HG02840 (cell line): Measurements from ENCODE around the gene CACNA1C.
"Not testable (repeated sequence)": the region's sequence is repeated elsewhere in the genome, so short reads cannot be mapped to it uniquely, and the experiment has no call there.

Source experiments
- ATAC-seq: cut with Tn5 transposase; IDR thresholded peaks from one replicate; pipeline ENCODE4 v1.9.1; 2021; ENCODE audit warnings: mild to moderate bottlenecking, moderate library complexity, moderate number of reproducible peaks; ENCODE audit not compliant: unreplicated experiment, low FRiP score

CACNA1C gene

DNA sequence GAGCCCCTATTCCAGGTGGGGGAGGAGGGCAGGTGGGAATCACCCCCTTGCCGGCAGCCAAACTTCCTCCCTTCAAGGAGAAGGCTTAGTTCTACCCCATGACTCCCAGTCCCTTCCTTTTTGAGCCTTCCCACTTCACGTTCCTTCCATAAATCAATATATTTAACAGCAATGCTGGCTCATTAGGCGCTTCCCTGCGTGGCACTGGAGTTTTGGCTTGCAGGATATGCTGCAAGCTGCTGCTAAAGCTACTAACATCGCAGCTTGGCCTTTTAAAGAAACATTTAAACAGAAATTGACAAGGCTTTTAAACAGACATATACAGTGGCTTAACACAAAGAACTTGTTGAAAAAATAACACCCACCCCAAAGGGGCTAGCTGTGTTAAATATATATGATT is 434.0 kb downstream of the CACNA1C start:
- no peak for ATAC-seq

DNA sequence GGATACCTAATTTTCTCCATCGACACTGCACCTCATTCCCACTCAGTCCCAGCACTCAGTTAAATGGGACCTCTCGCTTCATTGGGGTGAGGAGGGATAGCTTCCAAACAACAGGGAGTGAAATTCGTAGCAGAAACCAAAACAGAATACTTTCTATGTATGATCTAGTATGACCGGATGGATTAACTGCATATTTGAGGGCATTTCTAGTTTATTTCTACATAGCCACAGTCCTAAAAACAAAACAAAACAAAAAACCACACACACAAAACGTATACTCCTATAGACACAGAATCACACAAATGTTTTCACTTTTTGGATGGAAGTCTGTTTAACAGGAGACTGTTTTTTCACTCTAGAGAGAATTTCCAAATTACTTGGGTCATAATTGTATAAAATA is 434.5 kb downstream of the CACNA1C start:
- no peak for ATAC-seq

DNA sequence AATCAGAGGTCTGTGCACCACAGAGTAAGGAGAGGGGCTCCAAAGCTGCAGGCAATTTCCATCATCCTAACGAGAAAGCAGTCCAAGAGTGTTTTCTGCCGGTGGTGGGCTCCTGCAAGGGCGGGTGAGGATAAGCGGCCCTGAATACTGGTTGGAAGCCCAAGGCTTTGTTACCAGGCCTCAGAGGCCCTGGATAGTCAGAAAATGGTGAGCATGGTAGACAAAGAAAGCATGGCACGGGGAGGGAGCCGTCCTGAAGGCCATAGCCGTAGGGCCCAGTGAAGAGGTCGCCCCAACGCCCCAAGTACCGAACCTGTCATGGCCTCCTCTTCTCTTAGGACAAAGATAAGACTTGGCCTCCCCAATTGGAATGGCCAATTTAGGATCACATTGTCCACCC is 435.3 kb downstream of the CACNA1C start:
- ATAC-seq: no peak

DNA sequence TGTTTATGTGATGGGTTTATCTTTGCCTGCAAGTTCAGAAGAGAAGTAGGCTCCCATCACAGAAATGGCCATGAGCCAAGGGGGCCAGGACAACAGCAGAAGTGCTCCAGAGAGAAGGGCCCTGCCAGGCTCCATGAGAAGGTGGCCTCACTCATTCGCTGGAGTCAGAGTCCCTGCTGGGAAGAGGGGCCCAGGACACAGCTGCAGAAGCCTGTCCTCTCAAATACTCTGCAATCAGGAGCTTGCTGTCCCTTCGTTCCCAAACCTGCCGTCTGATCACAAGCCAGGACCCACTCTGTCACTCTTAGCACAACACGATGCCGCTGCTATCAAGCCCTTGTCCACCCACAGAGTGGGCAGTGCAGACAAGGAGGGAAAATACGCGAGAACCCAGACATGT is 435.8 kb downstream of the CACNA1C start:
- no peak for ATAC-seq

DNA sequence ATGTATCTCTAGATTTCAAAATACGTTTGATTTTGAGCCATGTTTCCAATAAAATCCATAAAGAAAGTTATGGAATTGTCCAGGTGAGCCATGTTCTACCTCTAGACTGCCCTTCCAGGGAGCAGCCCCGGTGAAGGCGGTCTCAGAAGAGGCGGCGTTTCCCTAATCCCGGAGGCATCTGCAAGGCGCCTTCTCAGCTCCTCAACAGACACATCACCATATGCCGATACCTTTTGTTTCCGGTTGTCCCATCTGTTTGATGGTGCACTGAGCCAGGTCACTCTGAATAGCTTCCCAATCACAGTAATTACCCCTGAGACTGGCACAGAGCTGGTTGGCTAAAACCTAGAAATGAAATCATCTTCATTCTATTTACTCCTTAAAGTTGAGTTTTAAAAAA is 436.5 kb downstream of the CACNA1C start:
- no peak for ATAC-seq

DNA sequence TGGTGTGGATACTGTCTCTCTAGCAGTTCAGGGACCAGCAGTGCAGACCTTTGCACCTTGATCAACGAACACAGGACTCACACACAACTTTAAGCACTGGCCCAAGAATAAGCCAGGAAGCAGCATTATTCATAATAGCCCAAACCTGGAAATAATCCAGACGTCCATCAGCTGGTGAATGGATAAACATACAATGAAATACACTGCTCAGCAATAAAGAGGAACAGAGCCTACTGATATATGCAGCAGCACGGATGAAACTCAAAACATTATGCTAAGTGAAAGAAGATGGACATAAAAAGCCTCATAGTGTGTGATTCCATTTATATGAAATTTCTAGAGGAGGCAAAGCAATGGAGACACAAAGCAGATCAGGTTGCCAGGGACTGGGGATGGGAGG is 438.0 kb downstream of the CACNA1C start:
- no peak for ATAC-seq

DNA sequence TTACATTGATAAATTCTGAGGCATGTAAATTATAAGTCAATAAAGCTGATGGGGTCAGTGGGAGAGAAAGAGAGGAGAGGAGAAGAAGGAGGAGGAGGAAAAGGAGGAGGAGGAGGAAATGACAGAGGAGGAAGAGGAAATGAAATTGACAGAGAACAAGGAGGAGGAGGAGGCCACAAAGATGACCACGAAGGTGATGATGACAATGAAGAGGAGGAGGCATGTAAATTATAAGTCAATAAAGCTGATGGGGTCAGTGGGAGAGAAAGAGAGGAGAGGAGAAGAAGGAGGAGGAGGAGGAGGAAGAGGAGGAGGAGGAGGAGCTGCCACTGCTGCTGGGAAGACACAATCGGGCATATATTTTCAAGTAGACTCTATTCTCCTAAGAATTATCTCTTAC is 438.6 kb downstream of the CACNA1C start:
- not testable (repeated sequence) for ATAC-seq

DNA sequence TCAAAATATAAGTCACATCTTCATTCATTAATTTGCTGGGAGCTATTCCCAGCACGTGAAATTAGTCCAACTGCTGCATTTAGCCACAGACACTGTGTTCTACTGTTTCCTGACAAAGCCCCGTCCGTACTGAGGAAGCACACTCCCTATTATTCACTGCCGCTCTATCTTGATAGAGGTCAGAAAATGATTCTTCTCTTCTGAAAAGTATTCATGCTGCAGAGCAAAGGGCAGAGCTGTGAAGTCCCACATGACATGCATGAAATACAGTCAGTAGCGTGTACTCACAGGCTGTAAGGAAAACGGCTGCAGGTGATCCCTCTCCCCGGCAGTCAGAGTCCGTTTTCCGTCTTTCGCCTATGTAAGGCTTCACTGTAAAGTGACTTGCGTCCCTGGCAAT is 439.4 kb downstream of the CACNA1C start:
- ATAC-seq: no peak

DNA sequence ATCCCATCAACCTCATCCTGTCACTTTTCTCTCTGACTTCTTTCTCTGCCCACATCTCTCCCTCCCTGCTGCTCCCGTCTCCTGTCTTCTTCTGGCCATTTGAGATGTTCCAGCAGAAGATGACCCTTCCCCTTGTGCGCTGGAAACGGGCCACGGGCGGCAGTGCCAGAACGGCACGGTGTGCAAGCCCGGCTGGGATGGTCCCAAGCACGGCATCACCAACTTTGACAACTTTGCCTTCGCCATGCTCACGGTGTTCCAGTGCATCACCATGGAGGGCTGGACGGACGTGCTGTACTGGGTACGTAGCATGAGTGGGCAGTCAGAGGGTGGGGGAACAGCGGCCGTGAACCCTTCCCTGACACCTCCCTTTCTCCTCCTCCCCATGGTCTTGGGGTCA is 440.3 kb downstream of the CACNA1C start:
- no peak for ATAC-seq

DNA sequence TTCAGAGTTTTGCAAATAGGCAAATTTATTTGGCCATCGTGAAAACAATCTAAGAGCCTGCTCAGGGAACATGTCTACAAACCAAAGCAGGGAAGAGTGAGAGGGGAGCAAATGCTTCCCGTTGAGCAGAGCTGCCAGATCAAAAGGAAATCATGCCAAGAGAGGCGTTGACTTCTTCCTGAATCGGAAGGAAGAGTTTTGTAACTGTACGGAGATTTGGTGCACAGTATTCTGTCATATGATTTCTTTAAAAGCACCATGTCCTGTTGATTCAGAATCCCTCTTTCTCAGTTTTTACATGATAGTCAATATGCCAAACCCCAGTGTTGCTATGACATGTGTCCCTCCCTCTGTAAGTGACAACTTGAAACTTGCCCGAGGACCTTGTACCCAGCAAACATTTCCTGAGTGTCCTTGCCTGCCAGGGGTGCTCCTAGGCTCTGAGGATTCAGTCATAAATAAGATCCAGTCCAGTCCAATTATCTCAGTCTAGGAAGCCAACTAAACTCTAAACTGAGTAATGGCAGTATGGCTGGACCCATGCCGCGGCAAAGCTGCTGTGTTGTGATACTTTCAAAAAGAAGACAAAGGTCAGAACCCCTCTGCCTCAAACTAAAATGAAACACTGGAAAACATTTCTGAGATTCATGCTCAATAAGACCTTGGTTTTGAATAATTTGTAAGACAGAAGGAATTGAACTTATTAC is 441.9 kb downstream of the CACNA1C start:
- no peak for ATAC-seq

DNA sequence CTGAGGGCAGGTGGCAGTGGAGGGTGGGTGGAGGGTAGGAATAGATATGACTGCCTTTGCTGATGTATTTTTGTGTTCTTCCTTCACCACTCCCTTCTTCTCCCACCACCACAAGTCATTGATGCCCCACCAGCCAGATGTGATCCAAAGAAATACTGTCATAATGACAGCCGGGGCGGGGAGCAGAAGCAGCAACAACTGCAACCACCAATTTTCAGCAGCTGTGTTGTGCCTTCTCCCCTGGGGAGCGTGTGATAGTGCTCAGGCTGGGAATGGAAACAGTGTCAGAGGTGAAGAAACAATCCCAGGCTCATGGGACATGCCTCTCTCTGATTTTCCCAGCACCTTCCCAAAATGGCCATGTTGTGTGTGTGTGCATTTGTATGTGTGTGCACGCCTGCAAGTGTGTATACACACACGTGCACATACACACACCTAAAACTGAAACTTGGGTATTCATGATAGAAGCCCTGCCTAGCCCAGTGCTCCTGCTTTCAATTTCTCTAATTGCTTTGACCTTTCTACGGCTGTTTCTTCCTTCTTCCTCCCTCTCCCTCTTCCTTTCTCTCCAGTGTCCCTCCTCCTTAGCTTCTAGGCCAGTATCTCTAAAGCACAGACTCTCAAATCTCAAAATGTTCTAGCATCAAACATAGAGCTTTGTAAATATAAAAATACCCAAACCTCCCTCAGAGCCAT is 442.8 kb downstream of the CACNA1C start:
- ATAC-seq: no peak

DNA sequence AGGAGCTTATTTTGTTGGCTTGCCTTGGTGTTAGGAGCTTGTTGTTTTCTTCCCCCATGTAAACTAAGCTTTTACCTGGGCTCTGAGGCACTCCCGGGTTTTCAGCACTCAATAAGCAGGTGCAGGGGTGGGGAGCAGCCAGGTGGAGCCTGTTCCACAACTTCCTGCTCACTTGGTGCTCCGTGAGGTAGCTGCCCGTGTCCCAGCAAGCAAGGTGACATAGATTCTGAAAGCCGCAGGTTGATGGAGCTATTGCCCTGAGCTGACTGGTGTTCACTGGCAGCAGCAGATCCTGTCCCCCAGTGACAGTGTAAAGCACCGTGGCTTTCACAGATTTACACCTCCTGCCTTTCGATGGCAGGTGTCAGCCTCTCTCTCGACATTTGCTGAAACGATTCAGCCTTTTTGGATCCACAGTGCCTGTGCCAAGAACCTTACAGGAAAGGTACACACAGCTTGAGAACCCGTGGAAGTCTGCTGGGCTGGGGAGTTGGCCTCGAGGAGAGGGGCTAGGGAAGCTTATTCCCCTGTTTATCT is 446.2 kb downstream of the CACNA1C start:
- ATAC-seq: no peak

DNA sequence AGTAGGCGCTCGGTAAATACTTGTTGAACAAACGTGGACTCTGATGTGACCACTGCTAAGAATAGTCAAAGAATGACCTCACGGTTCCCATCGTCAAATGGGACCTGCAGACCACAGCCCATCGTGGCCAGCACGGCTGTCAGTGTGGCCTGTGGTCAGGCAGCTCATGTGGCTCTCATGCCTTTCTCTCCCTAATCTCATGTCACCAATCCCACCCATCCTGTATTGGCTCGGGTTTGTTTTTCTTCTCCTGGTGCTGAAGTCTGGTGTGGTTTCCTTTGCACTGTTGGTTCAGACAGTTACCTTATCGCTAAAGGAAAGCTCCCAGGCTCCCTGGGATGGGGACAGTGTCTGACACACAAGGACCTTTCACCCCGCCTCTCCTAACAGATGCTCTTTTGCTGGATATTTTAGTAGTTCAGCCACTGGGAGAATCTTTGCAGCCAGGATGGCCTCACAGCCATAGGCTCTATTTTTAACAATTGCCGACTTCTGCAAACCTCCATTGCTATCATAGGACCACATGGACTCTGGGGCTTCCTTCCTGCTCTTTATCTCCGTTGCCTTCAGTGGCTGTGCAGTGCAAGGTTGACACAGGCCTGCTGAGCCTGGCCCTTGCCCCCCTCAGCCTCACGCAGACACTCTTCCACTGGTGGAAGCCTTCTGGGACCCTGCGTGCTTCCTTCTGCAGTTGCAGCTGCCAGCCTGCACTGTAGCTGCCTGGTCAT is 448.8 kb downstream of the CACNA1C start:
- ATAC-seq: no peak

DNA sequence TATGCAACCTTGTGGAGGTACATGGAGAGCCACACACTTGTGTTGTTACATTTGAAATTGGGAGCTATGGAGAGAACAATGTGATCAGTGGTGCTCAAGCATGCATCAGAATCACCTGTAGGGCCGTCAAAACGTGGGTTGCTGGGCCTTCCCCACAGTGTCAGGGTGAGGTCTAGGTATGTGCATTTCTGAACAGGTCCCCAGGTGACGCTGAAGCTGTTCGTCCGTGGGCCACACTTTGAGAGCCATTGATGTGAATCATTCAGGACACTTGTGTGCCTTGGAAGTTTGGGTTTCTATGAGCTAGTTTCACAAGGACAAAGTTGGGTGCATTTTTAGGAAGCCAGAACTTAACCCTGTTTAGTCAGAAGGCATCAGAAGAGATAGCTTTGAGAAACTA is 450.2 kb downstream of the CACNA1C start:
- ATAC-seq: no peak

DNA sequence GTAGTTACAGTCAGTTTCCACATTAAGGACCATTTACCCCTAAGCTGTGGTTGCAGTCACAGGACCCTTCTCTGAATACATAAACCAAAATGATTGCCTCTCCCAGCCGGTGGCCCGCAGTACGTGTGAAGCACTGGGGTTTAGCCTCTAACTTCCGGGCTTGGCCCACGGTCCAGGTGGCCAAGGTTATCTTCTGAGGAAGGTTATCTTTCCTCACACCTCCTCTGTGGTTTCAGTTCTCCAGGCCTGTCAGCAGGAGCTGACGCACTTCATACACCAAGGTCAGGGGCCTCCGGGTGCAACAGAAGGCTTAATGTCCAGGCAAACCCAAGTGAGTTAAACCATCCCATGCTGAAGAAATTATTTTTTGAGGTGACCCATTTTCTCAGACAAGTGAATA is 451.0 kb downstream of the CACNA1C start:
- ATAC-seq: no peak

DNA sequence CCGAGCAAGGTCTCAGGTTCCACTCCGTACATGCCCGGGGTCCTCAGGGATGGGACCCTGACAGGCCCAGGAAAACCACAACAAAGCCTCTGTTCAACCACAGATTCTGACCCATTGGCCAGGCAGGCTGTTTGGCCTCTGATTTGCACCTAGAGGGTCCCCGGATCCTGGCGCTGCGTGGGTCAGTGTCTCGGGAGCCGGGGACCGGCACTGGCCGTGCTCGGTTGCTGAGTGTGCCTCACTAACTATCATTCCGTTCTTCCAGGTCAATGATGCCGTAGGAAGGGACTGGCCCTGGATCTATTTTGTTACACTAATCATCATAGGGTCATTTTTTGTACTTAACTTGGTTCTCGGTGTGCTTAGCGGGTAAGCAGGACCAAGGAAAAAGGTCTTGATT is 451.8 kb downstream of the CACNA1C start:
- ATAC-seq: no peak

DNA sequence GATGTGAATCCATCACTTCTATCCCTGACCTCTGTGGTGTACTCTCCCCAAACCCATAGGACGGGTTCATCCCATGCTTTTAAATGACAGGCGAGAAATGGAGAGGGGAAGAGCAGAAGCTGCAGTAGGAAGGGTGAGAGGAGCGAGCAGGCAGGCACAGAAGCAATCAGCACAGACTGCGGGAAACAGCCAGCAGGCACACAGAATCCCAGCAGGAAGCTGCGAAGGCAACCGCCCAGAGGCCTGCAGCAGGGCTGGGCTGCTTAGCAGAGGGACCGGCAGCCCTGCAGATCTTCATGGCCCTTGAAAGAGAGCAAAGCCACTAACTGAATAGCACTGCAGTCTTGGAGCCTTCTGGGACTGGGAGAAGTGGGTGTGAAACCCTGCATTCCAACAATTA is 455.0 kb downstream of the CACNA1C start:
- no peak for ATAC-seq

DNA sequence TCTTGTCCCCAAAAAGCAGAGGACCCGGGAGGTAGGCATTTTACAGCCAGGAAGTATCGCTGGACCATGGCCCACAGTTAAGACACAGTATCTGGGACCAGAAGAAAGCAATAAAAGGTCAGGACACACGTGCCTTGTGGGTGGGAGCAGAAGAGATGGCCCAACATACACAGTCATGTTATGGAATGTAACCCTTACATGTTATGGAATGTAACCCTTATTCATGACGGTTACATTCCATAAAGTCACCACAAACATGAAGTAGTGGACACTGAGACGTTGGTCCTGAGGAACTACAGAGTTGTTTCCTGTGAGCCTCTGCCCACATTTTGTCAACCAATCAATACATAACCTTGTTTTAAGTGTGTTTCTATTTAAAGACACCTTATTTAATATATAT is 456.4 kb downstream of the CACNA1C start:
- ATAC-seq: no peak

DNA sequence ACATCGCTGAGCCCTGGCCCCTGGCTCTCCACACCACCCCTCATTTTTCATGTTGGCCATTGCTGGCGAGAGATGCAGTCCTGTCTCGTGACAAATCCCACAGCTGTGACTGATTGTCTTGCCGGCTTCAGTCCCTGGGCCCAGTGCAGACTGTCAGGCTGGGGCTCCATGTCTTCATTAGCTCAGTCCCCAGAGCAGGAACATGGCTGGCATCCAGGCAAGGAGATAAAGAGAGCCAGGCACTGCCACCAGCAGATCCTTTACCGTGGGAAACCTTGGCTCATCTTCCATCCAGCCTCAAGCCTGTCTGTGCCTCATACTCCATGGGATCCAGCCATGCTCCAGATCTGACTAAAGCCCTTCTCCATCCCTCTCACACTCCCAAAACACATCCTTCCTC is 457.3 kb downstream of the CACNA1C start:
- no peak for ATAC-seq

DNA sequence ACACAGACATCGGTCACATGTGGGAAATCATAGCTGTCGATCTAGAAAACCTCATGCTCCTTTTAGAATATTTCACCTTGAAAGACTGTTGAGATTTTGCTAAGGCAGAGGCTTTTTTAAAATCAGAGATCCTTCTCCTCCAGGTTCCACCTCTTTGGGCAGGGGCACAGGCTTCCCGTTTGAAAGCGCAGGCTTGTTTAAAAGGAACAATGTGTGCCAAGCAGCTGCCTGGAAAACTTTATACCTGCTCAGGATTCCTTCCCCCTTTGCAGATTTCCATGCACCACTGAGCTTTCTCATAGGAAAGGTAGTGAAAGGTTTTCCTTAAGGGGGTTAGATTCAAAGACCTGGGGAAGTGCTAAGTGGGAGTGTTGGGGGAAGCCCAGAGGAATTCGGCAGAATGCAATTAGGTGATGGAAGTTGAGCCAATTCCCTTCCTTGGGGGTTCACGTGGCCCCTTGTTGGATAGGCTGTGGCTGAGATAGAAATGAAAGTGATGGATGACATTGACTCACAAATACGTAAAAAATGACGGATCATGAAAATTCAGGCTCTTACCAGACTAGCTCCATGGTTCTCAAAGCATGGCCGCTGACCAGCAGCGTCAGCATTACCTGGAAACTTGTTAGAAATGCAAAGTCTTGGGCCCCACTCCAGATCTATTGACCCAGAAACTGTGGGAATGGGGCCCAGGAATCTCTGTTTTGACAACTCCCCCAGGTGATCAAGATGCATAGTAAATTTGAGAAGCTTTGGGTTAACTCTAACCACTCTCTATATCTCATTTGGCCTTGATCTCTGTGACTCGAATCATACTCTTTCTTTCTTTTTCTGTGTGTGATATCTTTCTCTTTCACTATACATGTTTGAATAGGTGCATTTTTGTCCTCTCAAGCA is 460.6 kb downstream of the CACNA1C start:
- ATAC-seq: no peak

DNA sequence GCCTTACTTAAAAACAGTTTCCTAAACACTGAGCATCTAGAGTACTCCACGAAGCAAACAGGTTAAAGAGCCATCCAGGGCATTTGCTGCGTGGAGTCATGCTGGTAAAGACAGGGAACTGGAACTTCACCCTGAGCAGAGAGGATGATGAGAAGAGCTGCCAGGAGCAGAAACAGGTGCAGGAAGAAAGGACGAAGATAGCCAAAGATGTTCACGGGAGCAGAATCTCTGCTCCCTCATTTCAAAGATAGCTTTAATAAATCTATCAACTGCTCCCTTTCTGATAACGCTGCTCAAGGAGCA is 461.2 kb downstream of the CACNA1C start:
- no peak for ATAC-seq
